HFF-Myc (cell line): Measurements from ENCODE around the gene SECISBP2.

ENCODE experiments used
- DNase-seq: peaks from one replicate; pipeline ENCODE4 v3.0.0-alpha.2; 2011; ENCODE audit warnings: low read depth; ENCODE audit errors: extremely low read depth
- H3K4me3 ChIP-seq: replicated peaks from 2 replicates; pipeline ENCODE4 v1.5.1; 2011; ENCODE audit warnings: low read depth, mild to moderate bottlenecking, control low read depth, low read length
- CTCF ChIP-seq: IDR thresholded peaks from 2 replicates; pipeline ENCODE4 v1.5.1; 2012; ENCODE audit warnings: mild to moderate bottlenecking, low read depth, low read length, control low read depth; ENCODE audit errors: missing control alignments

SECISBP2 gene

GRCh38 chr9:89363311-89363670 lies 45.0 kb downstream of the SECISBP2 start:
- H3K4me3 ChIP-seq, result no peak overlapping the region
- no peak for TF ChIP-seq CTCF

GRCh38 chr9:89363921-89364665 lies 45.8 kb downstream of the SECISBP2 start:
- no peak for TF ChIP-seq CTCF
- DNase-seq, result no peak
- H3K4me3 ChIP-seq, result no peak overlapping the region

More at GRCh38 chr9:89363311-89363670, 45.0 kb downstream of the SECISBP2 start:
- no peak for DNase-seq

GRCh38 chr9:89364666-89365531 lies 46.6 kb downstream of the SECISBP2 start:
- no peak for TF ChIP-seq CTCF
- DNase-seq, result no peak
- no peak overlapping the region for H3K4me3 ChIP-seq

- TF ChIP-seq CTCF, result no peak
- H3K4me3 ChIP-seq, result no peak overlapping the region
- DNase-seq, result no peak
Measured at GRCh38 chr9:89365532-89365912, 47.2 kb downstream of the SECISBP2 start.

- TF ChIP-seq CTCF, result no peak
- no peak for DNase-seq
- no peak overlapping the region for H3K4me3 ChIP-seq
Measured at GRCh38 chr9:89366711-89367110, 48.4 kb downstream of the SECISBP2 start.

- no peak overlapping the region for H3K4me3 ChIP-seq
- no peak for DNase-seq
- no peak for TF ChIP-seq CTCF
Measured at GRCh38 chr9:89367281-89367680, 49.0 kb downstream of the SECISBP2 start.
